K562 (cell line): ENCODE results near the gene IQGAP3. TPM values are rescaled to one million over a fixed set of nuclear protein-coding genes. Genes with fewer than 3 reads are reported as not detected.

ENCODE experiments used
- BCL6 ChIP-seq: fragments of 250-450 bp; sonication (Bioruptor Pico); IDR thresholded peaks from 2 replicates; pipeline ENCODE4 v1.4.0; 2020
- GTF3C2 ChIP-seq: IDR thresholded peaks from 3 replicates; pipeline ENCODE4 v1.6.1; 2011; ENCODE audit warnings: borderline replicate concordance, mild to moderate bottlenecking, moderate library complexity; ENCODE audit not compliant: insufficient read length; ENCODE audit errors: extremely low read depth
- LARP7 ChIP-seq: fragments of 450-650 bp; IDR thresholded peaks from 2 replicates; pipeline ENCODE4 v1.6.1; 2016
- NCOA1 ChIP-seq: fragments of 450-650 bp; IDR thresholded peaks from 2 replicates; pipeline ENCODE4 v1.6.1; 2016; ENCODE audit warnings: low read depth
- NR2C2 ChIP-seq, 2 experiments: fragments of 200-800 bp in 1 of 2; sonication (Bioruptor generic) in 1 of 2; sonication (generic) in 1 of 2; formaldehyde crosslinking in 1 of 2; IDR thresholded peaks; 2 replicates each; pipeline versions ENCODE4 v1.6.1 to v1.8.0; 2016 to 2022; ENCODE audit warnings: mild to moderate bottlenecking in 1 of 2, missing compliant biosample characterization in 1 of 2, missing genetic modification characterization in 1 of 2, missing genetic modification reagents in 1 of 2
- POLR2AphosphoS2 ChIP-seq: IDR thresholded peaks from 2 replicates; pipeline ENCODE4 v1.6.1; 2012; ENCODE audit warnings: low read length, improper control_type of control experiment
- TCF7L2 ChIP-seq: fragments of 150-350 bp; IDR thresholded peaks from 2 replicates; pipeline ENCODE4 v1.6.1; 2016; ENCODE audit warnings: low read depth, mild to moderate bottlenecking, low read length, moderate library complexity
- XRCC4 ChIP-seq: IDR thresholded peaks from one replicate; pipeline ENCODE4 v1.6.1; 2011; ENCODE audit not compliant: insufficient read depth, insufficient read length; ENCODE audit errors: extremely low read depth
- ZNF24 ChIP-seq: fragments of 450-650 bp; IDR thresholded peaks from 2 replicates; pipeline ENCODE4 v1.6.1; 2016
- ZNF384 ChIP-seq: IDR thresholded peaks from 2 replicates; pipeline ENCODE4 v1.6.1; 2012; ENCODE audit warnings: low read depth, low read length, improper control_type of control experiment
- ZNF79 ChIP-seq: fragments of 250-450 bp; sonication (Bioruptor Pico); IDR thresholded peaks from 2 replicates; pipeline ENCODE4 v1.4.0; 2020; ENCODE audit warnings: low read depth, mild to moderate bottlenecking, moderate library complexity
- polyA plus RNA-seq, 8 experiments: library from polyadenylated mRNA; depleted of rRNA in 4 of 8; stranded (reverse) in 5 of 8; unstranded in 3 of 8; fragments of >200 nt; fragmentation: Nextera tagmentation in 2 of 8; fragmentation: Illumina TruSeq in 1 of 8; extraction: Ambion mirVana in 2 of 8; extraction: Trizol in 1 of 8; gene quantifications; 2 replicates each; pipeline versions ENCODE4 v1.2.1 to v1.2.3, GENCODE V29; 2011 to 2014; ENCODE audit warnings: inconsistent platforms in 1 of 8, missing spikeins in 1 of 8
- total RNA-seq, 7 experiments: library from RNA; depleted of rRNA in 6 of 7; stranded (reverse); fragments of >200 nt in 6 of 7; fragmentation: Illumina TruSeq in 2 of 7; extraction: Trizol in 2 of 7; gene quantifications; 2 replicates each; pipeline versions ENCODE4 v1.2.1 to v1.2.3, GENCODE V29; 2011 to 2021; ENCODE audit warnings: low replicate concordance in 1 of 7
- TF ChIP-seq, protein P1 (sequence below), 2 experiments: fragments of 450-650 bp in 1 of 2; sonication (generic) in 1 of 2; formaldehyde crosslinking in 1 of 2; IDR thresholded peaks in 1 of 2; conservative IDR thresholded peaks in 1 of 2; 2 replicates each; pipeline versions ENCODE4 v1.6.1 to v1.8.1; 2016 to 2023; ENCODE audit warnings: mild to moderate bottlenecking in 2 of 2, moderate library complexity in 2 of 2, inconsistent platforms in 1 of 2, missing genetic modification reagents in 1 of 2
- TF ChIP-seq, protein P2 (sequence below), 2 experiments: fragments of 150-350 bp in 1 of 2; IDR thresholded peaks; 2 replicates each; pipeline ENCODE4 v1.6.1; 2012 to 2016; ENCODE audit warnings: low read depth in 2 of 2, low read length in 2 of 2, mild to moderate bottlenecking in 1 of 2, moderate library complexity in 1 of 2
- TF ChIP-seq, protein P3 (sequence below): IDR thresholded peaks from 3 replicates; pipeline ENCODE4 v1.6.1; 2011; ENCODE audit warnings: borderline replicate concordance, mild to moderate bottlenecking; ENCODE audit not compliant: insufficient read length, insufficient read depth
- TF ChIP-seq, protein P4 (sequence below): fragments of 450-650 bp; IDR thresholded peaks from 2 replicates; pipeline ENCODE4 v1.6.1; 2016; ENCODE audit warnings: borderline replicate concordance

The IQGAP3 gene
- total and polyA plus RNA-seq, 9 of the 15 experiments (the other 6 are each of a cell fraction or from before 2014, with no cell fraction given), result 1.4 to 16.6 (median 11.9) TPM

- TF ChIP-seq, protein P1, sequence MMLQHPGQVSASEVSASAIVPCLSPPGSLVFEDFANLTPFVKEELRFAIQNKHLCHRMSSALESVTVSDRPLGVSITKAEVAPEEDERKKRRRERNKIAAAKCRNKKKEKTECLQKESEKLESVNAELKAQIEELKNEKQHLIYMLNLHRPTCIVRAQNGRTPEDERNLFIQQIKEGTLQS (IDR thresholded peaks at IDR 0.05), result no peak
- TF ChIP-seq, protein P1 (CRISPR knock-in tag; conservative IDR thresholded peaks at IDR 0.05), result peak; percentile 60; the same call in 1 of the 2 replicates
- TF ChIP-seq TCF7L2 (0 out of 2 replicates have a peak, but pooled peaks have one; percentile 5), ZNF79 (CRISPR knock-in tag) (no peak), ZNF24 (no peak), ZNF384 (no peak), NCOA1 (no peak), NR2C2 (CRISPR knock-in tag; IDR thresholded peaks at IDR 0.05) (0 out of 2 replicates have a peak, but pooled peaks have one; percentile 36), NR2C2 (tag; IDR thresholded peaks at IDR 0.05) (no peak), GTF3C2 (no peak), LARP7 (no peak), POLR2AphosphoS2 (peak; percentile 10; the same call in 1 of the 2 replicates), XRCC4 (no peak), BCL6 (no peak)
- TF ChIP-seq, protein P2, sequence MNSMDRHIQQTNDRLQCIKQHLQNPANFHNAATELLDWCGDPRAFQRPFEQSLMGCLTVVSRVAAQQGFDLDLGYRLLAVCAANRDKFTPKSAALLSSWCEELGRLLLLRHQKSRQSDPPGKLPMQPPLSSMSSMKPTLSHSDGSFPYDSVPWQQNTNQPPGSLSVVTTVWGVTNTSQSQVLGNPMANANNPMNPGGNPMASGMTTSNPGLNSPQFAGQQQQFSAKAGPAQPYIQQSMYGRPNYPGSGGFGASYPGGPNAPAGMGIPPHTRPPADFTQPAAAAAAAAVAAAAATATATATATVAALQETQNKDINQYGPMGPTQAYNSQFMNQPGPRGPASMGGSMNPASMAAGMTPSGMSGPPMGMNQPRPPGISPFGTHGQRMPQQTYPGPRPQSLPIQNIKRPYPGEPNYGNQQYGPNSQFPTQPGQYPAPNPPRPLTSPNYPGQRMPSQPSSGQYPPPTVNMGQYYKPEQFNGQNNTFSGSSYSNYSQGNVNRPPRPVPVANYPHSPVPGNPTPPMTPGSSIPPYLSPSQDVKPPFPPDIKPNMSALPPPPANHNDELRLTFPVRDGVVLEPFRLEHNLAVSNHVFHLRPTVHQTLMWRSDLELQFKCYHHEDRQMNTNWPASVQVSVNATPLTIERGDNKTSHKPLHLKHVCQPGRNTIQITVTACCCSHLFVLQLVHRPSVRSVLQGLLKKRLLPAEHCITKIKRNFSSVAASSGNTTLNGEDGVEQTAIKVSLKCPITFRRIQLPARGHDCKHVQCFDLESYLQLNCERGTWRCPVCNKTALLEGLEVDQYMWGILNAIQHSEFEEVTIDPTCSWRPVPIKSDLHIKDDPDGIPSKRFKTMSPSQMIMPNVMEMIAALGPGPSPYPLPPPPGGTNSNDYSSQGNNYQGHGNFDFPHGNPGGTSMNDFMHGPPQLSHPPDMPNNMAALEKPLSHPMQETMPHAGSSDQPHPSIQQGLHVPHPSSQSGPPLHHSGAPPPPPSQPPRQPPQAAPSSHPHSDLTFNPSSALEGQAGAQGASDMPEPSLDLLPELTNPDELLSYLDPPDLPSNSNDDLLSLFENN (IDR thresholded peaks at IDR 0.05; ENCODE audit: low read depth in 2 of 2, low read length in 2 of 2), result no peak
- TF ChIP-seq, protein P3, sequence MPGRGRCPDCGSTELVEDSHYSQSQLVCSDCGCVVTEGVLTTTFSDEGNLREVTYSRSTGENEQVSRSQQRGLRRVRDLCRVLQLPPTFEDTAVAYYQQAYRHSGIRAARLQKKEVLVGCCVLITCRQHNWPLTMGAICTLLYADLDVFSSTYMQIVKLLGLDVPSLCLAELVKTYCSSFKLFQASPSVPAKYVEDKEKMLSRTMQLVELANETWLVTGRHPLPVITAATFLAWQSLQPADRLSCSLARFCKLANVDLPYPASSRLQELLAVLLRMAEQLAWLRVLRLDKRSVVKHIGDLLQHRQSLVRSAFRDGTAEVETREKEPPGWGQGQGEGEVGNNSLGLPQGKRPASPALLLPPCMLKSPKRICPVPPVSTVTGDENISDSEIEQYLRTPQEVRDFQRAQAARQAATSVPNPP, result no peak
- TF ChIP-seq, protein P4, sequence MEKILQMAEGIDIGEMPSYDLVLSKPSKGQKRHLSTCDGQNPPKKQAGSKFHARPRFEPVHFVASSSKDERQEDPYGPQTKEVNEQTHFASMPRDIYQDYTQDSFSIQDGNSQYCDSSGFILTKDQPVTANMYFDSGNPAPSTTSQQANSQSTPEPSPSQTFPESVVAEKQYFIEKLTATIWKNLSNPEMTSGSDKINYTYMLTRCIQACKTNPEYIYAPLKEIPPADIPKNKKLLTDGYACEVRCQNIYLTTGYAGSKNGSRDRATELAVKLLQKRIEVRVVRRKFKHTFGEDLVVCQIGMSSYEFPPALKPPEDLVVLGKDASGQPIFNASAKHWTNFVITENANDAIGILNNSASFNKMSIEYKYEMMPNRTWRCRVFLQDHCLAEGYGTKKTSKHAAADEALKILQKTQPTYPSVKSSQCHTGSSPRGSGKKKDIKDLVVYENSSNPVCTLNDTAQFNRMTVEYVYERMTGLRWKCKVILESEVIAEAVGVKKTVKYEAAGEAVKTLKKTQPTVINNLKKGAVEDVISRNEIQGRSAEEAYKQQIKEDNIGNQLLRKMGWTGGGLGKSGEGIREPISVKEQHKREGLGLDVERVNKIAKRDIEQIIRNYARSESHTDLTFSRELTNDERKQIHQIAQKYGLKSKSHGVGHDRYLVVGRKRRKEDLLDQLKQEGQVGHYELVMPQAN, result 0 out of 2 replicates have a peak, but pooled peaks have one; percentile 52
These were observed 20.0 kb upstream of the IQGAP3 start (continued) for GRCh38 chr1:156592158-156592909.
